ENCODE data around the gene CFAP73.
"Not testable (repeated sequence)": the region's sequence is repeated elsewhere in the genome, so short reads cannot be mapped to it uniquely, and the experiment has no call there.

CFAP73 gene

DNA sequence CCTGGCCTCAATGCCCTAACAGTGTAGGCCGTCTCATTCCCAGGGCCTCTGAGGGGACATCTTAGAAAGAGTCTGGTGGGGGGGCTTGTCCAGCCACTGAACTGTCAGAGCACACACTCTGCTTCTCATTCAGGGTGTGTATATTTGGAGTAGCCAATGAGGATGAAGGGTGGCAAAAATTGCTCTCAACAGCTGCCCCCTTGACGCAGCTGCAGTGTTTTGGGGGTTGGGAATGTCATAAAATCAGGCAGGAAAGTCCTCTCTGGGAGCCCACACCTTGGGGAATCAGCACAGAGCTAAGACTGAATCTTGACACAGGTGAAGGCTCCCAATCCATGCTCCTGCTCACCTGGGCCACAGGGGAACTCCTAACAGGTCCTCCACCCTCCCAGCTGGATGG is 15.5 kb upstream of the CFAP73 start:
- peak overlapping the region in 1 of 2 donors; percentile 22 for H3K9ac ChIP-seq (ENCODE audit: low read depth in 1 of 2, low read length in 2 of 2)
- no peak overlapping the region for H3K27ac ChIP-seq (ENCODE audit: low read depth in 2 of 2, low read length in 2 of 2)
- no peaks in the 10 kb centered on the region for H3K36me3 ChIP-seq (ENCODE audit: control insufficient read depth in 2 of 2, insufficient read depth in 2 of 2, low read length in 2 of 2)
- H3K27me3 ChIP-seq (ENCODE audit: control insufficient read depth in 2 of 2, insufficient read depth in 2 of 2, low read length in 2 of 2), result no peaks in the 10 kb centered on the region
- no peak overlapping the region for H3K4me3 ChIP-seq (ENCODE audit: low read length in 2 of 2)
- peaks cover 9 to 19% of the 10 kb centered on the region in 2 donors for H3K4me1 ChIP-seq (ENCODE audit: control insufficient read depth in 2 of 2, insufficient read depth in 2 of 2, low read length in 2 of 2)
- H3K9me3 ChIP-seq (ENCODE audit: control insufficient read depth in 2 of 2, low read length in 2 of 2), result no peaks in the 10 kb centered on the region

GRCh38 chr12:113134521-113134951 is 15.0 kb upstream of the CFAP73 start:
- Histone ChIP-seq H3K4me1 (ENCODE audit: control insufficient read depth in 2 of 2, insufficient read depth in 2 of 2, low read length in 2 of 2) (peaks cover 9 to 19% of the 10 kb centered on the region in 2 donors), H3K4me3 (ENCODE audit: low read length in 2 of 2) (peak overlapping the region; percentile 69 to 79), H3K9me3 (ENCODE audit: control insufficient read depth in 2 of 2, low read length in 2 of 2) (no peaks in the 10 kb centered on the region), H3K27me3 (ENCODE audit: control insufficient read depth in 2 of 2, insufficient read depth in 2 of 2, low read length in 2 of 2) (no peaks in the 10 kb centered on the region), H3K36me3 (ENCODE audit: control insufficient read depth in 2 of 2, insufficient read depth in 2 of 2, low read length in 2 of 2) (no peaks in the 10 kb centered on the region), H3K27ac (ENCODE audit: low read depth in 2 of 2, low read length in 2 of 2) (no peak overlapping the region), H3K9ac (ENCODE audit: low read depth in 1 of 2, low read length in 2 of 2) (peak overlapping the region in 1 of 2 donors; percentile 73)

DNA sequence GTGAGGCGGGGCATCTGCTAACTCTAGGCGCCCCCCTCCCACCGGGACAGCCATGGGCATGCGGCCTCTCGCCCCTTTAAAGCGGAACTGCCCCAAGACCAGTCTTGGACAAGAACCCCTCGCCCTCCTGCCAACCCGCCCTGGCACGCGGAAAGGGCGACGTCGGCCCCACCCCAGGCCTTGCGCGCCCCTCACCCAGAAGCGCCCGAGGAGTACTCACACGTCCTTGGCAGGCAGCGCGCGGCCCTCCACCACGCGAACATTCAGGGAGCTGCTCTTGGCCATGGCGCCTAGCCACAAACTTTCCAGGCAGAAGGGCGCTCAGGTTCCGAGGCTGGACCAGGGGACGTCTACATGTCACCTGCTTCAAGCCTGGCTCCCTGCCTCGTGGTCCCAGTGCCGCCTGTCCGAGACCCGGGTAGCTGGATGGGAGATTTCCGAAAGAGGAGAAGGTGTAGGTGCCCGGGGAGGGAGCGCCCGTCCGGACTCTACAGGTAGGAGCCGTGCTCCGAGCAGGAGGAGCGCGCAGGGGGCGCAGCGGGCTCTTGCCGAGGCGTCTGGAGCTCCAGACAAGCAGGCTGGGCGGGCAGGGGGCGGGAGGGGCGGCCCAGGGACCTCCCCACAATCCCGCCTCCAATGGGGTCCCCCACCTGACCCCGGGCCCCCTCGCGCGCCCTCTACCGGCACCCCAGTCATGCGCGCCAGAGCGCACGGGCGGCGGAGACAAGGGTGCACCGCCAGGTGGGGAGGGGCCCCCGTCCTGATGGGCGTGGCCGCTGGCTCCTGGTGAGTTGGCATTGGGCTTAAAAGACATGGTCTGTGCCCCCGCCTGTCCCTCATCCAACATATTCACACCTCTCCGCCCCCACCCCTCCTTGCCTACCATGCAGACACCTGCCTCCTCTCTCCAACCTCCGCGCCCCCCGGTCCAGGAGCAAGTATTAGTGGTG is 14.1 kb upstream of the CFAP73 start, which contains the start of gene RASAL1:
Gene RASAL1, minus strand, starts transcription at position 584 of the 950 bp plus-strand sequence. Its CDS starts 299 bp downstream, at position 285.
- Histone ChIP-seq H3K27ac (ENCODE audit: low read depth in 2 of 2, low read length in 2 of 2) (peak within 1 kb of the TSS; percentile 83 to 87), H3K4me1 (ENCODE audit: control insufficient read depth in 2 of 2, insufficient read depth in 2 of 2, low read length in 2 of 2) (peaks cover 9 to 19% of the 10 kb centered on the region in 2 donors), H3K9me3 (ENCODE audit: control insufficient read depth in 2 of 2, low read length in 2 of 2) (no peaks in the 10 kb centered on the region), H3K27me3 (ENCODE audit: control insufficient read depth in 2 of 2, insufficient read depth in 2 of 2, low read length in 2 of 2) (no peaks in the 10 kb centered on the region), H3K36me3 (ENCODE audit: control insufficient read depth in 2 of 2, insufficient read depth in 2 of 2, low read length in 2 of 2) (no peaks in the 10 kb centered on the region), H3K9ac (ENCODE audit: low read depth in 1 of 2, low read length in 2 of 2) (peak within 1 kb of the TSS; percentile 58 to 73), H3K4me3 (ENCODE audit: low read length in 2 of 2) (peak within 1 kb of the TSS; percentile 69 to 79)

GRCh38 chr12:113136128-113136989 is 13.2 kb upstream of the CFAP73 start:
- Histone ChIP-seq H3K27ac (ENCODE audit: low read depth in 2 of 2, low read length in 2 of 2) (peak overlapping the region; percentile 83 to 87), H3K27me3 (ENCODE audit: control insufficient read depth in 2 of 2, insufficient read depth in 2 of 2, low read length in 2 of 2) (no peaks in the 10 kb centered on the region), H3K4me3 (ENCODE audit: low read length in 2 of 2) (peak overlapping the region; percentile 29 to 38), H3K9me3 (ENCODE audit: control insufficient read depth in 2 of 2, low read length in 2 of 2) (no peaks in the 10 kb centered on the region), H3K9ac (ENCODE audit: low read depth in 1 of 2, low read length in 2 of 2) (peak overlapping the region; percentile 41 to 55), H3K4me1 (ENCODE audit: control insufficient read depth in 2 of 2, insufficient read depth in 2 of 2, low read length in 2 of 2) (peaks cover 9 to 19% of the 10 kb centered on the region in 2 donors), H3K36me3 (ENCODE audit: control insufficient read depth in 2 of 2, insufficient read depth in 2 of 2, low read length in 2 of 2) (no peaks in the 10 kb centered on the region)

GRCh38 chr12:113136990-113137511 is 12.5 kb upstream of the CFAP73 start:
- Histone ChIP-seq H3K27me3 (ENCODE audit: control insufficient read depth in 2 of 2, insufficient read depth in 2 of 2, low read length in 2 of 2) (no peaks in the 10 kb centered on the region), H3K4me1 (ENCODE audit: control insufficient read depth in 2 of 2, insufficient read depth in 2 of 2, low read length in 2 of 2) (peaks cover 12 to 23% of the 10 kb centered on the region in 2 donors), H3K4me3 (ENCODE audit: low read length in 2 of 2) (peak overlapping the region in 1 of 2 donors; percentile 38), H3K9me3 (ENCODE audit: control insufficient read depth in 2 of 2, low read length in 2 of 2) (no peaks in the 10 kb centered on the region), H3K9ac (ENCODE audit: low read depth in 1 of 2, low read length in 2 of 2) (no peak overlapping the region), H3K27ac (ENCODE audit: low read depth in 2 of 2, low read length in 2 of 2) (peak overlapping the region; percentile 83 to 87), H3K36me3 (ENCODE audit: control insufficient read depth in 2 of 2, insufficient read depth in 2 of 2, low read length in 2 of 2) (no peaks in the 10 kb centered on the region)

- peaks cover 20 to 25% of the 10 kb centered on the region in 2 donors for H3K4me1 ChIP-seq (ENCODE audit: control insufficient read depth in 2 of 2, insufficient read depth in 2 of 2, low read length in 2 of 2)
- H3K4me3 ChIP-seq (ENCODE audit: low read length in 2 of 2), result no peak overlapping the region
- no peaks in the 10 kb centered on the region for H3K9me3 ChIP-seq (ENCODE audit: control insufficient read depth in 2 of 2, low read length in 2 of 2)
- H3K36me3 ChIP-seq (ENCODE audit: control insufficient read depth in 2 of 2, insufficient read depth in 2 of 2, low read length in 2 of 2), result no peaks in the 10 kb centered on the region
- no peaks in the 10 kb centered on the region for H3K27me3 ChIP-seq (ENCODE audit: control insufficient read depth in 2 of 2, insufficient read depth in 2 of 2, low read length in 2 of 2)
- no peak overlapping the region for H3K27ac ChIP-seq (ENCODE audit: low read depth in 2 of 2, low read length in 2 of 2)
- no peak overlapping the region for H3K9ac ChIP-seq (ENCODE audit: low read depth in 1 of 2, low read length in 2 of 2)
Observed at GRCh38 chr12:113137861-113138783, 11.4 kb upstream of the CFAP73 start.

DNA sequence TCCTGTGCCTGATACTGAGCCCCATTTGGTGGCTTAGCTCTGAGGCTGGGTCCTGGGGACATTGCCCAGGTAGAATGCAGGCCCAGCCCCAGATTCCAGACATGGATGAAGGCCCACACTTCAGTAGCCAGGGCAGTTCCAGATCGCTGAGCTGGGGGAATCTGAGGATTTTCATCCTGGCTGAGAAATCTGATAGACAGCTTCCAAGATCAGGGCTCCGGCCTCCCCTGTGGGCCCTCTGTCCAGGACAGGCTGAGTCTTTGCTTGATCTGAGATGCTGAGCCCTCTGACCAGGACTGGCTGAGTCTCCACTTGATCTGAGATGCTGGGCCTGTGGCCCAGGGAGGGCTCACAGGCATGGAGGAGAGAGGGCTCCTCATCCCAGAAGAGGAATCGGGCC is 10.7 kb upstream of the CFAP73 start:
- H3K4me1 ChIP-seq (ENCODE audit: control insufficient read depth in 2 of 2, insufficient read depth in 2 of 2, low read length in 2 of 2), result peaks cover 20 to 25% of the 10 kb centered on the region in 2 donors

GRCh38 chr12:113140706-113141105 is 8.8 kb upstream of the CFAP73 start:
- no peak overlapping the region for H3K4me3 ChIP-seq (ENCODE audit: low read length in 2 of 2)
- H3K27me3 ChIP-seq (ENCODE audit: control insufficient read depth in 2 of 2, insufficient read depth in 2 of 2, low read length in 2 of 2), result no peaks in the 10 kb centered on the region
- peaks cover 20% of the 10 kb centered on the region in 2 donors for H3K4me1 ChIP-seq (ENCODE audit: control insufficient read depth in 2 of 2, insufficient read depth in 2 of 2, low read length in 2 of 2)

More for the DNA sequence above, 10.7 kb upstream of the CFAP73 start:
- no peaks in the 10 kb centered on the region for H3K36me3 ChIP-seq (ENCODE audit: control insufficient read depth in 2 of 2, insufficient read depth in 2 of 2, low read length in 2 of 2)
- H3K4me3 ChIP-seq (ENCODE audit: low read length in 2 of 2), result no peak overlapping the region
- no peak overlapping the region for H3K27ac ChIP-seq (ENCODE audit: low read depth in 2 of 2, low read length in 2 of 2)
- no peaks in the 10 kb centered on the region for H3K27me3 ChIP-seq (ENCODE audit: control insufficient read depth in 2 of 2, insufficient read depth in 2 of 2, low read length in 2 of 2)
- no peak overlapping the region for H3K9ac ChIP-seq (ENCODE audit: low read depth in 1 of 2, low read length in 2 of 2)
- no peaks in the 10 kb centered on the region for H3K9me3 ChIP-seq (ENCODE audit: control insufficient read depth in 2 of 2, low read length in 2 of 2)

DNA sequence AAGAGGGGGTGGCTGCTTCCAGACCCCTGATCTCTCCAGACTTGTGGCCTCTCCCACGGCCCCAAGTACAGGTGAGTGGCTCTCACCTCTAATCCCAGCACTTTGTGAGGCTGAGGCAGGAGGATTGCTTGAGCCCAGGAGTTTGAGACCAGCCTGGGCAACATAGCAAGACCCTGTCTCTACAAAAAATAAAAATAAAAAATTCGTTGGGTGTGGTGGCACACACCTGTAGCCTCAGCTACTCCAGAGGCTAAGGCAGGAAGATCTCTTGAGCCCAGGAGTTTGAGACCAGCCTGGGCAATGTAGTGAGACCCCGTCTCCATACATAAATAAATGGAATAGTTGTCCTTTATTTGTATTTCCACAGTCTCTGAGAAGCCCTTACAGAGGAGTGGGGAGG is 7.8 kb upstream of the CFAP73 start:
- peak overlapping the region in 1 of 2 donors; percentile 37 for H3K9ac ChIP-seq (ENCODE audit: low read depth in 1 of 2, low read length in 2 of 2)
- not testable (repeated sequence) for H3K9me3 ChIP-seq (ENCODE audit: control insufficient read depth in 2 of 2, low read length in 2 of 2); H3K36me3 ChIP-seq (ENCODE audit: control insufficient read depth in 2 of 2, insufficient read depth in 2 of 2, low read length in 2 of 2); H3K4me3 ChIP-seq (ENCODE audit: low read length in 2 of 2); H3K27me3 ChIP-seq (ENCODE audit: control insufficient read depth in 2 of 2, insufficient read depth in 2 of 2, low read length in 2 of 2)
- peaks cover 11% of the 10 kb centered on the region in 2 donors for H3K4me1 ChIP-seq (ENCODE audit: control insufficient read depth in 2 of 2, insufficient read depth in 2 of 2, low read length in 2 of 2)
- H3K27ac ChIP-seq (ENCODE audit: low read depth in 2 of 2, low read length in 2 of 2), result peak overlapping the region; percentile 52 to 75

More at GRCh38 chr12:113140706-113141105, 8.8 kb upstream of the CFAP73 start:
- Histone ChIP-seq H3K27ac (ENCODE audit: low read depth in 2 of 2, low read length in 2 of 2) (no peak overlapping the region), H3K36me3 (ENCODE audit: control insufficient read depth in 2 of 2, insufficient read depth in 2 of 2, low read length in 2 of 2) (no peaks in the 10 kb centered on the region), H3K9ac (ENCODE audit: low read depth in 1 of 2, low read length in 2 of 2) (no peak overlapping the region), H3K9me3 (ENCODE audit: control insufficient read depth in 2 of 2, low read length in 2 of 2) (no peaks in the 10 kb centered on the region)

Measured in mucosa of rectum (tissue), 2 donors.